ENCODE results near the gene GSTM4.

The GSTM4 gene

GRCh38 chr1:109636201-109636952, 19.5 kb upstream of the GSTM4 start:
- DNase-seq = peak in 1 of 10 donors; percentile 44
- intact Hi-C loops (cut with DNase I) = no loop called here

- DNase-seq = no peak
- intact Hi-C loops (cut with DNase I) = no loop called here
Observed at GRCh38 chr1:109637446-109637845, 18.5 kb upstream of the GSTM4 start.

- DNase-seq = peak in 2 of 10 donors; percentile 20 to 50
- intact Hi-C loops (cut with DNase I) = no loop called here
Observed at GRCh38 chr1:109639063-109639840, 16.6 kb upstream of the GSTM4 start.

GRCh38 chr1:109639841-109640184, 16.1 kb upstream of the GSTM4 start:
- intact Hi-C loops (cut with DNase I) = loop anchor here (1.0 kb wide), 2 partner anchors 133 to 344 kb away; partner anchors contain the start of gene AHCYL1
- peak in 1 of 10 donors; percentile 67 for DNase-seq

- DNase-seq = peak; percentile 65 to 97 (median 91)
- intact Hi-C loops (cut with DNase I) = loop anchor here (1.0 kb wide), 2 partner anchors 133 to 344 kb away; partner anchors contain the start of gene AHCYL1
Observed at GRCh38 chr1:109640285-109640865, 15.5 kb upstream of the GSTM4 start.

GRCh38 chr1:109641078-109641740, 14.7 kb upstream of the GSTM4 start:
- intact Hi-C loops (cut with DNase I) = no loop called here
- peak in 1 of 10 donors; percentile 8 for DNase-seq

GRCh38 chr1:109641861-109642260, 14.0 kb upstream of the GSTM4 start:
- intact Hi-C loops (cut with DNase I) = no loop called here
- no peak for DNase-seq

GRCh38 chr1:109642626-109643025, 13.3 kb upstream of the GSTM4 start:
- no peak for DNase-seq
- intact Hi-C loops (cut with DNase I) = no loop called here

GRCh38 chr1:109643385-109644230, 12.3 kb upstream of the GSTM4 start:
- peak in 9 of 10 donors; percentile 59 to 87 (median 74) for DNase-seq
- intact Hi-C loops (cut with DNase I) = no loop called here

GRCh38 chr1:109644670-109645069, 11.2 kb upstream of the GSTM4 start:
- no peak for DNase-seq
- intact Hi-C loops (cut with DNase I) = no loop called here

- peak in 1 of 10 donors; percentile 22 for DNase-seq
- intact Hi-C loops (cut with DNase I) = no loop called here
Observed at GRCh38 chr1:109649491-109649914, 6.4 kb upstream of the GSTM4 start.

GRCh38 chr1:109650609-109651008, 5.3 kb upstream of the GSTM4 start:
- intact Hi-C loops (cut with DNase I) = no loop called here
- no peak for DNase-seq

- intact Hi-C loops (cut with DNase I) = no loop called here
- no peak for DNase-seq
Observed at GRCh38 chr1:109652402-109652801, 3.5 kb upstream of the GSTM4 start.

GRCh38 chr1:109653306-109653705, 2.6 kb upstream of the GSTM4 start:
- DNase-seq = no peak
- intact Hi-C loops (cut with DNase I) = no loop called here

GRCh38 chr1:109654519-109654918, 1.4 kb upstream of the GSTM4 start:
- intact Hi-C loops (cut with DNase I) = no loop called here
- peak in 2 of 10 donors; percentile 24 to 75 for DNase-seq

GRCh38 chr1:109657395-109657794, 1.5 kb downstream of the GSTM4 start:
- peak in 1 of 10 donors; percentile 50 for DNase-seq
- intact Hi-C loops (cut with DNase I) = no loop called here

- peak in 1 of 10 donors; percentile 48 for DNase-seq
- intact Hi-C loops (cut with DNase I) = no loop called here
Observed at GRCh38 chr1:109657970-109658369, 2.1 kb downstream of the GSTM4 start.

- intact Hi-C loops (cut with DNase I) = no loop called here
- DNase-seq = peak in 1 of 10 donors; percentile 10
Observed at GRCh38 chr1:109658533-109659042, 2.7 kb downstream of the GSTM4 start.

GRCh38 chr1:109659145-109659544, 3.2 kb downstream of the GSTM4 start:
- intact Hi-C loops (cut with DNase I) = no loop called here
- peak in 1 of 10 donors; percentile 15 for DNase-seq

All from posterior cingulate gyrus (tissue), 11 donors.